ENCODE data around the gene INPP4B.

DNA sequence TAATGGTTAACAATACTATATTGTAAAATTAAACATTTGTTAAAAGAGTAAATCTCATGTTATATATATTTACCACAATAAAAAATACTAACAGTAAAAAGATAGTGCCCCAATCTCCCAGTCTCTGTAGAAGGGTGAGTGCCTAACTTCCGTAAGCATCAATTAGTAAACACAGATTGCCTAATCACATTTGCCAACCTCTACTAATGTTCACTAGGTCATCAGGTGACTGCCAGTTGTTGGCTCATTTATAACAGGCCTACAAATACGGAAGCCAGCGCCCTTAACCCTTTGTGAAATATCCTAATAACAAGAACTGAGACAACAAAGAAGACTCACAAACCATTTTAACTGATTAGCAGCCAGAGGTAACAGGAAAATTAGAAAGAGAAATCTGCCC is 345.1 kb downstream of the INPP4B start:
- no peak for TF ChIP-seq CTCF (conservative IDR thresholded peaks at IDR 0.05; ENCODE audit: low read depth, low read length)
- TF ChIP-seq MXI1 (IDR thresholded peaks at IDR 0.05; ENCODE audit: borderline replicate concordance, low read depth, low read length), result no peak
- TF ChIP-seq POLR2A (IDR thresholded peaks at IDR 0.05; ENCODE audit: low read depth, low read length), result no peak
- TF ChIP-seq RAD21 (IDR thresholded peaks at IDR 0.05; ENCODE audit: low read length), result no peak
- no peak for TF ChIP-seq MAFK (IDR thresholded peaks at IDR 0.05; ENCODE audit: low read depth, low read length)
- TF ChIP-seq BHLHE40 (IDR thresholded peaks at IDR 0.05; ENCODE audit: low read depth, low read length), result no peak
- TF ChIP-seq CEBPB (IDR thresholded peaks at IDR 0.05; ENCODE audit: low read depth, low read length), result no peak
- no peak for TF ChIP-seq ELK1 (IDR thresholded peaks at IDR 0.05; ENCODE audit: borderline replicate concordance, low read depth, low read length)
- TF ChIP-seq, protein P1, sequence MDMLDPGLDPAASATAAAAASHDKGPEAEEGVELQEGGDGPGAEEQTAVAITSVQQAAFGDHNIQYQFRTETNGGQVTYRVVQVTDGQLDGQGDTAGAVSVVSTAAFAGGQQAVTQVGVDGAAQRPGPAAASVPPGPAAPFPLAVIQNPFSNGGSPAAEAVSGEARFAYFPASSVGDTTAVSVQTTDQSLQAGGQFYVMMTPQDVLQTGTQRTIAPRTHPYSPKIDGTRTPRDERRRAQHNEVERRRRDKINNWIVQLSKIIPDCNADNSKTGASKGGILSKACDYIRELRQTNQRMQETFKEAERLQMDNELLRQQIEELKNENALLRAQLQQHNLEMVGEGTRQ (IDR thresholded peaks at IDR 0.05; ENCODE audit: low read depth, low read length), result no peak
- no peak for TF ChIP-seq RFX5 (IDR thresholded peaks at IDR 0.05; ENCODE audit: low read depth, low read length)
- TF ChIP-seq SMC3 (IDR thresholded peaks at IDR 0.05; ENCODE audit: low read depth, low read length), result no peak
- TF ChIP-seq MAZ (IDR thresholded peaks at IDR 0.05; ENCODE audit: borderline replicate concordance, low read depth, low read length), result no peak
- TF ChIP-seq NFE2L2 (IDR thresholded peaks at IDR 0.05; ENCODE audit: low read depth, low read length), result no peak
